Psoas muscle (tissue), 8 donors: ENCODE data around the gene CMSS1. TPM values are rescaled to one million over a fixed set of nuclear protein-coding genes. Genes with fewer than 3 reads are reported as not detected.

Source experiments
- ATAC-seq, 4 donors: fragments of 200-7000 bp; cut with Tn5 transposase; one replicate each; pipeline ENCODE4 v1.9.1; 2020; ENCODE audit warnings: moderate library complexity in 3 of 4, mild to moderate bottlenecking in 2 of 4
- DNase-seq, 2 donors: peaks; one replicate each; pipeline ENCODE4 v3.0.0-alpha.2; 2020
- H3K27ac ChIP-seq: fragments of 200-600 bp; one replicate; pipeline ENCODE4 v1.8.0; 2022
- H3K27me3 ChIP-seq, 3 donors: fragments of 200-600 bp in 1 of 3; one replicate each; pipeline versions ENCODE4 v1.6.1 to v1.8.0; 2013 to 2022; ENCODE audit warnings: low read length in 2 of 3, mild to moderate bottlenecking in 2 of 3, moderate library complexity in 1 of 3; ENCODE audit not compliant: insufficient read depth in 3 of 3
- H3K36me3 ChIP-seq, 2 donors: fragments of 200-600 bp in 1 of 2; one replicate each; pipeline versions ENCODE4 v1.6.1 to v1.8.0; 2013 to 2022; ENCODE audit warnings: low read depth in 1 of 2, mild to moderate bottlenecking in 1 of 2, moderate library complexity in 1 of 2; ENCODE audit not compliant: insufficient read depth in 1 of 2
- H3K4me1 ChIP-seq: fragments of 200-600 bp; one replicate; pipeline ENCODE4 v1.8.0; 2022
- H3K4me3 ChIP-seq: fragments of 200-600 bp; one replicate; pipeline ENCODE4 v1.8.0; 2022; ENCODE audit warnings: mild to moderate bottlenecking
- H3K9me3 ChIP-seq: fragments of 200-600 bp; one replicate; pipeline ENCODE4 v1.8.0; 2022
- WGBS, 3 donors: extraction: QIAGEN DNeasy Blood & Tissue Kit; methylation state at CpG; one replicate each; pipeline versions ENCODE4 v1.1.6 to v1.1.7; 2013; 5-methylcytosine and 5-hydroxymethylcytosine counted together
- intact Hi-C, 2 donors: fragments of 100-400 bp; cut with DNase I; formaldehyde crosslinking; loops; one replicate each; pipeline versions ENCODE4 v1.11.0 to v1.14.2; 2022
- polyA plus RNA-seq, 3 donors: library from polyadenylated mRNA; stranded (reverse); fragments of 200-250 nt; gene quantifications; one replicate each; pipeline ENCODE4 v1.2.3, GENCODE V29; 2013
- total RNA-seq, 4 donors: library from RNA; stranded (reverse); fragmentation: NEBNext Ultra II Directional in 2 of 4; extraction: Animal tissue kit (Norgen Biotek cat#: 25700) in 2 of 4; gene quantifications; one replicate each; pipeline versions ENCODE4 v1.2.1 to v1.2.4, GENCODE V29; 2021 to 2023
- TF ChIP-seq, protein P1 (sequence below): fragments of 200-600 bp; IDR thresholded peaks from one replicate; pipeline ENCODE4 v1.8.0; 2022; ENCODE audit warnings: antibody characterized with exemption
- donor health status: healthy with polysubstance abuse.
- donor health status: DM: no; HTN: no; CAD: no; lungs with moderate emphysema.
- donor health status: Bipolar disorder and iron deficiency.
- donor health status: healthy.
- donor health status: DM: yes; HTN: yes; CAD: no.
- donor health status: DM: no; HTN: no; CAD: no.
- donor health status: DM: no; HTN: no; CAD: no.
- donor health status: DM: yes; HTN: yes; CAD: no.

CMSS1 gene
- total and polyA plus RNA-seq, 7 donors, result 18.4 to 174 (median 58.8) TPM

DNA sequence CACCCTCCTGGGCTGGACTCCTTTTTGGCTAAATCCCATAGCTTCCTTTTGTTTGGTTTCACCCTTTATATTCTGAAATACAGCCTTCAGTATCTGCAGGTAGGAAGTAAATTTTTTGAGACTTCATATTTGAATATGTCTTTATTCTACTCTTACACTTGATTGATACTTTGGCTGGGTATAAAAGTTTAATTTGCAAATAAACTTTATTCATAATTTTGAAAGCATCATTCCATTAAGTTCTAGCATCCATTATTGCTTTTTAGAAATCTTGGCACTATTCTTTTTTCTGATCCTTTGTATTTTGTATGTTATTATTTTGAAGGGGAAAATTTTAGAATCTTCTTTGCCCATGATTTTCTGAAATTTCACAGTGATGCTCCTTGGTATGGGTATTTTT lies 337.9 kb downstream of the CMSS1 start:
- TF ChIP-seq, protein P1, sequence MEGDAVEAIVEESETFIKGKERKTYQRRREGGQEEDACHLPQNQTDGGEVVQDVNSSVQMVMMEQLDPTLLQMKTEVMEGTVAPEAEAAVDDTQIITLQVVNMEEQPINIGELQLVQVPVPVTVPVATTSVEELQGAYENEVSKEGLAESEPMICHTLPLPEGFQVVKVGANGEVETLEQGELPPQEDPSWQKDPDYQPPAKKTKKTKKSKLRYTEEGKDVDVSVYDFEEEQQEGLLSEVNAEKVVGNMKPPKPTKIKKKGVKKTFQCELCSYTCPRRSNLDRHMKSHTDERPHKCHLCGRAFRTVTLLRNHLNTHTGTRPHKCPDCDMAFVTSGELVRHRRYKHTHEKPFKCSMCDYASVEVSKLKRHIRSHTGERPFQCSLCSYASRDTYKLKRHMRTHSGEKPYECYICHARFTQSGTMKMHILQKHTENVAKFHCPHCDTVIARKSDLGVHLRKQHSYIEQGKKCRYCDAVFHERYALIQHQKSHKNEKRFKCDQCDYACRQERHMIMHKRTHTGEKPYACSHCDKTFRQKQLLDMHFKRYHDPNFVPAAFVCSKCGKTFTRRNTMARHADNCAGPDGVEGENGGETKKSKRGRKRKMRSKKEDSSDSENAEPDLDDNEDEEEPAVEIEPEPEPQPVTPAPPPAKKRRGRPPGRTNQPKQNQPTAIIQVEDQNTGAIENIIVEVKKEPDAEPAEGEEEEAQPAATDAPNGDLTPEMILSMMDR, result no peak
- ATAC-seq (no peak), DNase-seq (no peak)
- no peaks in the 10 kb centered on the region for H3K36me3 ChIP-seq
- peaks cover 12% of the 10 kb centered on the region for H3K9me3 ChIP-seq
- peaks cover 38% of the 10 kb centered on the region for H3K4me1 ChIP-seq
- H3K4me3 ChIP-seq, result no peak overlapping the region
- intact Hi-C loops, result loop anchor here (5.0 kb wide), 2 partner anchors 43 to 83 kb away; partner anchors contain the start of gene FILIP1L (in 1 of the 2)
- no peak overlapping the region for H3K27ac ChIP-seq
- no peaks in the 10 kb centered on the region for H3K27me3 ChIP-seq

DNA sequence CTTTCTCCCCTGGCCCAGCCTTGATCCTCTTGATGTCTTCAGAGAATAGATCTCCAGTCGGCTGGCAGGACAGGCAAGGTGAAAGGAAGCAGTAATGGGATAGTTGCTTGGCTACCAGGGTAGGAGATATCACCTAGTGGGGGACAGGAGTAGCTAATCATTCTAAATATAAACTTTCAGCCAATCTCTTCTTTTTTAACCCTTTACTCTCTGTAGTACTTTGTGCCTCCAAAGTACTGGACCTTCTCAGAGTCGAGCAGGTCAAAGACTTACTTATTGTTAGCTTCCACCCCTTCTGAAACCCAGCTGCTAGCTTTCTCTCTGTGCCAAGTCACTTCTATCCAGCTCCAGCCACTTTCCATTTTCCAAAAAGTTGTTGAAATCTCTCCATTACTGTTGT lies 340.0 kb downstream of the CMSS1 start:
- DNase-seq, result no peak
- intact Hi-C loops, result loop anchor here (5.0 kb wide), 2 partner anchors 45 to 85 kb away; partner anchors contain the start of gene FILIP1L (in 1 of the 2)
- 25 to 34% (median 30%) methylated on average over 2 of the region's 2 CpGs for WGBS, 3 donors
- TF ChIP-seq, protein P1, result no peak
- no peaks in the 10 kb centered on the region for H3K36me3 ChIP-seq
- H3K27ac ChIP-seq, result peak overlapping the region; percentile 84
- no peaks in the 10 kb centered on the region for H3K27me3 ChIP-seq
- peaks cover 12% of the 10 kb centered on the region for H3K9me3 ChIP-seq
- peak; percentile 52 to 76 (median 68) for ATAC-seq
- peak overlapping the region; percentile 13 for H3K4me3 ChIP-seq
- H3K4me1 ChIP-seq, result peaks cover 39% of the 10 kb centered on the region

DNA sequence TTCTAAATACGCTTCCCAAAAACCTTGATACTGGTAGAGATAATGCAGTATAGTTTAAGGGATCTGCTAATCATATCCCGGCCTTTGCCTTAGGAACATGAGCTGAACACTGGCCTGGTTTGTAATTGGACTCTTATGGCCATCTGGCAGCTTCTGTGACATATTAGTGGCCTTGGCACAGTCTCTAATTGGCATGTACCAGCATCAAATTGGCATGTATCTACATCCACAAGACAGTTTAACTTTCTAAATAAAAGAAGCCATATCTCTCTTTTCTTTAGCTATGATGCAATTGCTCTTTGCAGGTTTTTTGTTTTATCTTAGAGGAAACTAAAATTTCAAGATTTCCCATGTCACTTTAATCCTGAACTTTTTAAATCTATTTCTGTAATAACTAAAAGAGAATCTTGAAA lies 341.3 kb downstream of the CMSS1 start:
- no peak for DNase-seq
- Histone ChIP-seq H3K4me1 (peaks cover 49% of the 10 kb centered on the region), H3K27me3 (no peaks in the 10 kb centered on the region), H3K27ac (peak overlapping the region; percentile 84), H3K9me3 (peaks cover 12% of the 10 kb centered on the region), H3K36me3 (no peaks in the 10 kb centered on the region), H3K4me3 (peak overlapping the region; percentile 37)
- ATAC-seq, result peak; percentile 79 to 93 (median 86)
- TF ChIP-seq, protein P1, result no peak
- intact Hi-C loops, result loop anchor here (5.0 kb wide), 2 partner anchors 47 to 87 kb away; partner anchors contain the start of gene FILIP1L (in 1 of the 2)
- 23 to 34% (median 26%) methylated on average over 2 of the region's 2 CpGs for WGBS, 3 donors

DNA sequence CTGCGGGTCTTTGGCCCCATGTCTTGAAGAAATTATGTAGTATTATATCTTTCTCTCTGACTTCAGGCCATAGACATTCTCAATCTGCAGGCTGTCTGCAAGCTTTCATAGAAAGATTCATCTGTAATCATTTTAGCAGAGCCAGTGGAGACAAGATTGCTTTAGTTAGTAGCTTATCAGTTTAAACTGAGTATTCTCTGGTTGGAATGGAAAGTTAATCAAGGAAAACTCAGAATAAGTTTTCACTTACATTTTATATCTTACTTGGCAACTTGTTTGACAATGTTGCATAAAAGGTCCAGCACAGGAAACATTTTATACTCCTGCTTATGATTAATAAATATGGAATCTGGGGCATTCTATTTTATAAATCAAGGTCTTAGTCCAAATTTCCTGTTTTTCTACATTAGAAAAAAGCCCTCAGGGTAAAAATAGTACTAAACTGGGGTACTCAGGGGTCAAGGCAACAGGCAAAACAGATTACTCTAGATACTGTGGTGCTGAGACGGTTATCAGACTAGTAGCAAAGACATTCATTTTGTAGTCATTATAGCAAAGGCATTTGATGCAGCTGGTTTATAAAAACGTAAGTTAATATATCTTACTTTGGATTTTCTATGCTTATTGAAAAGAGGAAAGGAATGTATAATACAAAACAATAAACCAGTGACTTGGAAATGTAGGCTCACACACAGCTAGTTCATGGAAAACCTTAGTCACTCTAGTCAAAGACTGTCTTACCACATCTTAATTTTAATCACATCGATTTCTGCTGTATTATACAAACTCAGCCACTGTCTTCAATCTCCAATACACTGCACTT lies 341.9 kb downstream of the CMSS1 start:
- intact Hi-C loops, result loop anchor here (2.0 to 5.0 kb wide), 3 partner anchors 47 to 97 kb away; partner anchors contain the start of gene FILIP1L (in 1 of the 2)
- peak in 2 of 4 donors; percentile 26 to 30 for ATAC-seq
- Histone ChIP-seq H3K4me3 (peak overlapping the region; percentile 37), H3K4me1 (peaks cover 55% of the 10 kb centered on the region), H3K36me3 (no peaks in the 10 kb centered on the region), H3K27me3 (no peaks in the 10 kb centered on the region), H3K9me3 (peaks cover 12% of the 10 kb centered on the region), H3K27ac (peak overlapping the region; percentile 84)
- DNase-seq, result no peak
- TF ChIP-seq, protein P1, result no peak
- WGBS, 3 donors, result 8 to 28% (median 18%) methylated on average over 4 of the region's 4 CpGs
